HG03280 (cell line): ENCODE measurements around the gene ANXA4.

Experiments
- ATAC-seq: cut with Tn5 transposase; IDR thresholded peaks from one replicate; pipeline ENCODE4 v1.9.1; 2021; ENCODE audit warnings: mild to moderate bottlenecking, moderate library complexity; ENCODE audit not compliant: unreplicated experiment

Gene ANXA4

GRCh38 chr2:69776886-69777785 is 35.2 kb downstream of the ANXA4 start:
- ATAC-seq, result no peak

GRCh38 chr2:69777786-69778105 is 35.8 kb downstream of the ANXA4 start:
- no peak for ATAC-seq

- ATAC-seq, result no peak
These were observed 37.5 kb downstream of the ANXA4 start for GRCh38 chr2:69779258-69780001.

DNA sequence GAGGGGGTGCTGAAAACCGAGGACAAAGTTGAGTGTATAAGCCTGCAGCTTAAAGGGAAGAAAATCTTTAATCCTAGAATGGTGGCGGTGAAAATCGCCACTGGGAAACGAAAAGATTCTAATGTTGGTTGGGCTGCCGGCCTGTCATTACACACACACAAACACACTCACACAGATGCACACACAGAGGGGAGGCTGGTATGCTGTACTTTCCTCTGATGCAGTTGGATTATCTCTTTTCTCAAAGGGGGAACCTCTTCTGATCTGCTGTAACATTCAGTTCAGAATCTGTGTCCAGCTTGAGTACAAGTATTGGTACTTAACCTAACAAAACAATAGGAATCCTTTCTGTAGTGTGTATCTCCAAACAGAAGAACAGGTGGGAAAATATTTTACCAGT is 39.0 kb downstream of the ANXA4 start:
- ATAC-seq, result no peak

GRCh38 chr2:69781321-69782248 is 39.7 kb downstream of the ANXA4 start:
- ATAC-seq, result no peak

DNA sequence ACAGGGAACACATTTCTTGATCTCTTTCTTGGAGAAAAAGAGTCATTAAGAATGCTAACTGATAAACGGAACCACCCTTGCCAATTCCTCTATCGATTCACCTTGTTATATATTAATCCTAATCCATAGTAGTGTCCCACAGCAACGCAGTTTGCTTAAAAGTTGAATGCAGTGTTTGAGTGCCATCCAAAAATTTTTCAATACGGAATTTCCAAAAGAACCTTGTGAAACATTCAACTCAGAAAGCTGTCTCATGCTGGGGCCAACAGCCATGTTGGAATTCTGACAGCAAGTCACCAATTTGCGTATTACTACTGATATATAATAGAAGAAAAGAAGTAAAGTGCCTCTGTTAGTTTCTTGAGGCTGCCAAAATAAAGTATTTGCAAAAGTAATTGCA is 42.3 kb downstream of the ANXA4 start:
- ATAC-seq, result no peak

GRCh38 chr2:69785358-69785757 is 43.4 kb downstream of the ANXA4 start:
- ATAC-seq, result no peak

DNA sequence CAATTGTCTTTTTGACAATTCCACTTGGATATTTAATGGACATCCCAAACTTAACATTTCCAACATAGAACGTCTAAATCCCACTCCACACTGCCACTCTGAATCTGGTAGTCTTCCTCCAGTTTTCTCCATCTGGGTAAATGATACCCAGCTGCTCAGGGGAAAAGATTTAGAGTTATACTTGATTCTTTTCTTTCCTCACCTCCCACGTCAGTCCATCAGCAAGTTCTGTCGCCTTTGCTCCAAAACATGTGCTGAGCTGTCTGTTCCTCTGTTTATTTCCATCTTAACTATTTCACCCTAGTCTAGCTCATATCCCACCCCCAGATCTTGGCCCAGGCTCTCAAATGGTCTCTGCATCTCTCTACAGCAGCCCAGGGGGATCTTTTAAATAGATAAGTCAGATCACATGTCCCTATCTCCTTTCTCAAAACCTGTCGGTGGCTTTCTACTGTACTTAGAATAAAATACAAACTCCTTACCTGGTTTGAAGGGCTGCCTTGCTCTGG is 44.2 kb downstream of the ANXA4 start:
- ATAC-seq, result no peak

GRCh38 chr2:69789175-69789721 is 47.3 kb downstream of the ANXA4 start:
- peak; percentile 73 for ATAC-seq

GRCh38 chr2:69789772-69790600 is 48.1 kb downstream of the ANXA4 start:
- peak; percentile 48 for ATAC-seq

DNA sequence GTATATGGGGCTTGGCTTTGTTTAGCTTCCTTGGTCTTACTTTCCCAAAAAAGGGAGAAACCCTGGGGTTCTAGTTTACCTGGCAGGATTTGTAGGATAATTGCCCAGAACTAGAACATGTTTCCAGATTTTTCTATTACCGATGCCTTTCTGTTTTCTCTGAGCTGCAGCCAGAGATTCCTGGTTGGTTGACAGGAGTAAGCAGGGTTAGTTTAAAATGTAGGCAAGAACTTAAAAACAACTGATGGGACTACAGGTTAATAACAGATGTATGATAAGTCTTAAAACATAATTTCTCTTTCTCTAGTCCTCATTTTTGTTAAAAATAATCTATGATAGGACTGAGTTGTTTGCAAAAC is 48.6 kb downstream of the ANXA4 start:
- no peak for ATAC-seq

- no peak for ATAC-seq
These were observed 49.1 kb downstream of the ANXA4 start for GRCh38 chr2:69791045-69791444.

DNA sequence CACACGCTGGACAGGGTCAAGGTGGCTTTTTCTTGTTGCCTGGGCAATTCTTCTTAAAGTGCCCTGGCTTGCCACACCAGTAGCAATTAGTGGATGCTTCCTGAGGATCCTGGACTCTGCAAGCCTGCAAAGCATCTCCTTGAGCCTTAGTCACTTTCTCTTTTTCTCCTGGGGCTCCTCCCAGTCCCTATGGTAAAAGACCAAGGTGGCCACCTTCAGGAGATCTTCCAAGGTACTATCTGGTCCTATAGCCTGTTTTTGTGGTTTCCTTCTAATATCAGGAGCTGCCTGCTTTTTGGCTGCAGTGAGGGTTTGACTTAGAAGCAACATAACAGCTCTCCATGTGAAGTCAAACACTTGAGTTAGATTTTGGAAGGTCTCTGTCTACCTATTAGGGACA is 54.2 kb downstream of the ANXA4 start:
- no peak for ATAC-seq

DNA sequence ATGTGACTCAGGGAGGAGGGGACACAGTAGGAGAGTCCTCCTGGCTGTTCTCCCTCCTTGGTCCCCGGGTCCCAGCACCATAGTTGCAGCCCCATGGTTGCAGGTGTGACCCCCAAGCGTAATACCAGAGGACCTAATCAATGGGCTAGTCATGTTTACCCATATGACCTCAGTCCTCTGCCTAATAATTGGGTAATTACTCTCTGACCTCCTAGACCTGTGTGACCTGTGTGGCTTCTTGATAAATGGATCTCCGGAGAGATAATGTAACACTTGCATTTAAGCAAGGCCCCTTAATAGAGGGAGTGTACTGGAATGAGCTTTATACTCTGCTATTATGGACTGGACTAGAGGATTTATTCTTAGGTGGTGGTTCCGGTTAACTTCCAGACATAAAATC is 55.3 kb downstream of the ANXA4 start:
- ATAC-seq, result no peak

- no peak for ATAC-seq
These were observed 55.9 kb downstream of the ANXA4 start for GRCh38 chr2:69797836-69798289.

DNA sequence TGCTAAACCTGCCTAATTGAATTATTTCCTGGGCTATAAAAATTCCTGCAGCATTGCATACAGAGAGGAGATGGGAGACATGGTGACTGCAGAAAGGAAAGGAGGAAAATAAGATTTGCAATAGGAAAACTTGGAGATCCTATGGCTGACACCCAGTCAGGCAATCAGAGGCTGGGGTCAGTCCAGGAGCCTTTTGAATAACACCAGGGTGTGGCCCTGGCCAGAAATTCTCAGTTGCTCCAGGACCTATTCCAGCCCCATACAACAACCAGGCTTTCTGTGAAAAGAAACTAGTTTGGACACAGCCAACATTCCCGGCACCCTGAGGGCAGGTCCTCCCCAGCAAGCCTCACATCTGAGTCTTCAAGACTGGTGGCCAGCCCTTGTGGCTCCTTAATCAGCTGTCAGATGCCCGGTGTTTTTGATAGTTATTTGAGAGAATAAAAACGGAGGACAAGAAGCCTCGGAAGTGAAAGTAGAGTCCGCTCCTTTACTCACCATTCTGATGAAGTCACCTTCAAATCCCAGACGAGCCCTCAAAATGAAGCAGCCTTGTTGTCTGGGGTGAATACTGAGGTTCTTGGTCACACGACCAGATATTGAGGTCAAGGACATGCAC is 56.5 kb downstream of the ANXA4 start:
- no peak for ATAC-seq

- no peak for ATAC-seq
These were observed 57.1 kb downstream of the ANXA4 start for GRCh38 chr2:69798909-69799526.

DNA sequence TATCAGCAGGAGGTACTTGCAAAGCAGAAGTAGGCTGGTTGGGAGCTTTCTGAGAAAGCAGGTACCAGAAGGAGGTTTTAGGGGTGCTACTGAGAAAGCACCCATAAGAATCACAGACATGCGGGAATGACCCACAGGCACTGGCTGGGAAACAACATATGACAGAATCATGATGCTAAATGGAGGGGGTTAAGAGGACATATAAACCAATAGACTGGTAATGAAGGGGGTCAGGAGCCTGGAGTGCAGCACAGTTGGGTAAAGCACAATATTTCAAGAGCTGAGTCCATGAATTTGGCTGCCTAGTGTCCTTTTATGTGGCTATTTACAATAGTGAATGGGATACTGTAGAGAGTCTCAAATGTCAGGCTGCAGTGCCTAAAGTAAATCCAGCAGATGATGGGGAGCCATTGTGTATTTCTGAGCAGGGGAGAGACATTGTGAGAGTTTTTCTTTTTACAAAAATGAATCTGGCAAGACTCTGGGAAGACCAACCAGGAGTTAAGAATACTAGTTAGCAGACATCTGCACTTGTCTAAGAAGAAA is 59.9 kb downstream of the ANXA4 start:
- ATAC-seq, result no peak
